DMS53 (cell line): ENCODE results near the gene SASH1.

Source experiments
- DNase-seq: peaks from one replicate; lab custom pipeline; 2025; lab: John Stamatoyannopoulos, UW

Gene SASH1

DNA sequence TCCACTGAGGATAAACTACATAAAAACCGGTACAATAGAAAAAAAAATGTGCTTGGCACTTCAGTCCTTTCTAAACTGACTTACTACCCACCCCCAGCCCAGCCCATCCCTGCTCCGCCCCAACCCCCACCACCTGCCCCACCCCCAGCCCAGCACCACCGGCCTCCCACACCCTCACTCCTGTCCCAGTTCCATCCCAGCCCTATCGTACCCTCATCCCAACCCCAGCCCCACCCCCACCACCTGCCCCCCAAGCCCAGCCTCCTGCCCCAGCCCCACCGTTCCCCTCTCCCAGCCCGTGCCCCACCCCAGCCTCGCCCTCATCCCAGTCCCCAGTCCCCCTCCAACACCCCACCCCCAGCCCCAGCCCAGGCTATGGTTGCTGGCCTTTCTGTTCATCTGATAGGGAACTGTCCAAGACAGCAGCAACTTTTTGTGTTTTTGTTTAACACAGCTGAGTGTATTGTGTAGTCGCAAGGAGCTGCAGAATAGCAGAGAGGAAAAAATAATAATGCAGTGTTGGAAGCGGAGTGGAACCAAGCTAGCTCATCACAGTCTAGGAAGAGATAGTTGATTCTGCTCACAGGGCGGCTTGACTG is 61.9 kb downstream of the SASH1 start:
- no peak for DNase-seq

DNA sequence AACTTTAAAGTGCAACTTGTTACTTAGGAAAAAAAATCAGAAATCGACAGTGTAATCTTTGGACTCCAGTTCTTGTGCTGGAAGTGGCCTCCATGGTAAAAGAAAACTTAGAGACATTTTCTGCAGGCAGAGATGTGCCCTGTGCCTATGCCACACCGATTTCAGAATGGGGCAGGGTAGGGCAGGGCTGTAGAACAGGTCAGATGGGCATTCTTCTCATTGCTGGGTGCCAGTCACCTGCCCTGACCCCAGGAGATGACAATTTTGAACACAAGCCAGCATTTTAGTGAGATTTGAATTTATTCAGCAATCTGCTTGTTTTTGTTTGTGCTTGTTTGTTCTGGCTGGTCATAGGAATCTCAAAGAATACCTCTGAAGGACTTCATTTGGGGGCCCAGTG is 63.3 kb downstream of the SASH1 start:
- DNase-seq: no peak

DNA sequence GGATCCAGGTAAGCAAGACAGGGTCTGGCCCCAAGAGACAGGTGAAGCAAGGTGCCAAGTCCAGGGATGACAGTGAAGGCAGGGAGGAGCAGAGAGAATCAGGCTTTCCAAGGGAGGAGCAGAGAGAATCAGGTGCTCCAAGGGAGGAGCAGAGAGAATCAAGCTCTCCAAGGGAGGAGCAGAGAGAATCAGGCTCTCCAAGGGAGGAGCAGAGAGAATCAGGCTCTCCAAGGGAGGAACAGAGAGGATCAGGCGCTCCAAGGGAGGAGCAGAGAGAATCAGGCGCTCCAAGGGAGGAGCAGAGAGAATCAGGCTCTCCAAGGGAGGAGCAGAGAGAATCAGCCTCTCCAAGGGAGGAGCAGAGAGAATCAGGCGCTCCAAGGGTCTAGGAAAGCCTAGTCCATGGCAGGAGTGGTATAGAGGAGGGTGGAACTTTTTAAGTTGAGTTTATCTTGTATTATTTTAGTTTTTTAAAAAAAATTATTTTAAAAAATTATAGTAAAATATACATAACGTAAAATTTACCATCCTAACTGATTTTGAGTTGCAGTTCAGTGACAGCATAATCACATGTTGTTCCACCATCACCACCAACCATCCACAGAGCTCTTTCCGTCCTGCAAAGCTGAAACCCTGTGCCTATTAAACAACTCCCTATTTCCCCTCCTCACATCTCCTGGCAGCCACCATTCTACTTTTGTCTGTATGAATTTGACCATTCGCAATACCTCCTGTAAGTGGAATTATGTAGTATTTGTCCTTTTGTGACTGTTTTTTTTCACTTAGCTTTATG is 64.1 kb downstream of the SASH1 start:
- DNase-seq: no peak

DNA sequence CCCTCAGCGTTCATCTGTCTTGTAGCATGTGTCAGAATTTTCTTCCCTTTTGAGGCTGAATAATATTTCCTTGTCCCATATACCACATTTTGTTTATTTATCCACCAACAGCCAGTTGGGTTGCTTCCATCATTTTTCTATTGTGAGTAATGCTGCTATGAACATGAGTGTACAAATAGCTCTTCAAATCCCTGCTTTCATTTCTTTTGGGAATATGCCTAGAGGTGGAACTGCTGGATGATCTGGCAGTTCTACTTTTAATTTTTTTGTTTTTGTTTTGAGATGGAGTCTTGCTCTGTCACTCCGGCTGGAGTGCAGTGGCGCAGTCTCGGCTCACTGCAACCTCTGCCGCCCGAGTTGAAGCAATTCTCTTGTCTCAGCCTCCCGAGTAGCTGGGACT is 64.7 kb downstream of the SASH1 start:
- DNase-seq: no peak

DNA sequence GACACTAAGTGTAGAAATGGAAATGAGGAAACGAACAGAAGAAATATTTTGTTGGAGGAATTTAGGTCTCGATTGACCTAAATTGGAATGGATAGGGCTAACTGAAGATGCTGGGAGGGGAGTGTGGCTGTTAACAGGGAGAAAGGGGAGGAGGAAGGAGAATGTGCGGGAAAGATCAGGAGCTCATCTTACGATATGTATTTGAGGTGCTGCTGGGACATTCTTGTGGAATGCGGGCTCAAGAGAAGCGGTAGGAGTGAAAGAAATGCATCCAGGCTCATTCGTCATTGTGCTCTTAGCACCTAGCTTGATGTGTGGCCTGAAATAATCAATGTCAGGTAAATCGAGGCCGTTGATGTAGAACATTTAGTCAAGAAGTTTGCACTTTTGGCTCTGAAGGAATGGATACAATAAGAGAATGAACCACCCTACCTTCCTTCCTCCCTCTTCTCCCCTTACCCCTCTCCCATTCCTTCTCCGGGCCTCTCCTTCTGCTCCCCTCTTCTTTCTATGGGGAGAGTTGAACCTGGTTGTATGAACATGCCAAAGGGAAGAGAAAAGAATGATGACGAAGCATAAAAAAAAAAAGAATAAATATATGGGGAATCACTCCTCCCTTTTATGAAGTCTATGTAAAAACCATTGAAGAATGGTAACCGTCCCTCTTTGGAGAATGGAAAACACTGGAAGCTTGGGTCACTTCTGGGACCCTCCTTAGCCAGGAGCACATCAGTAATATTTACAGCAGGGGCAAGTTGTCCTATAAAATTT is 70.9 kb downstream of the SASH1 start:
- no peak for DNase-seq

DNA sequence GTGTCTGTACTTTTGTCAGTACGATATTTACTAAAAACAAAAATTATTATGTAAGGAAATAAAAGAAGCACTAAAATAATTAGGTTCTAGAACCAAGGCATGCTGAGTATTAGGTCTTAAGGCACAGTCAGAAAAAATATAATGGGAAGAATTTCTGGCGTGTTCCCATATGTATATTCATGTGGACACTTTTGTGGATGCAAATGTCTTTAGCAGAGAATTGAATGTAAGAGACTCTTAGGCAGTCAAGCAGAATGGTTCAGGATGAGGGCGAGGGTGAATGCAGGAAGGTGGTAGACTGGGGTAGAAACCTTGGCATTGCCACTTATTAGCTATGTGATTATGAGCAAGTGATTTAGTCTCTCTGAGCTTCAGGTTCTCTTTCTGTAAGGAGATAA is 71.5 kb downstream of the SASH1 start:
- no peak for DNase-seq

DNA sequence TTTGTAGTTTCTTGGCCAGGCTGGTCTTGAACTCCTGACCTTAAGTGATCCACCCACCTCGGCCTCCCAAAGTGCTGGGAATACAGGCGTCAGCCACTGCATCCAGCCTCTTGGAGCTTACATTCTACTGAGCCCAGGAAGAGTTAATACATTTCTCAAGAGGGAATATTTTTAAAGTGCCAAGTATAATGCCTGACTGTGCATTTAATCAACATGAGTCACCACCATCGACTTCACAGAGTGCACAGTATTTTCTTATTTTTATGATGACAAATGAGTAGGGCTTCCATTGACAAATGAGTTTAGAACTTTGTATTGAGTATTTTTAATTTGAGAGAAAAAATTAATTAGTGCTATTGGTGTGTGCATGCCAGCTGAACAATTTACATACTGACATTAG is 72.2 kb downstream of the SASH1 start:
- no peak for DNase-seq

DNA sequence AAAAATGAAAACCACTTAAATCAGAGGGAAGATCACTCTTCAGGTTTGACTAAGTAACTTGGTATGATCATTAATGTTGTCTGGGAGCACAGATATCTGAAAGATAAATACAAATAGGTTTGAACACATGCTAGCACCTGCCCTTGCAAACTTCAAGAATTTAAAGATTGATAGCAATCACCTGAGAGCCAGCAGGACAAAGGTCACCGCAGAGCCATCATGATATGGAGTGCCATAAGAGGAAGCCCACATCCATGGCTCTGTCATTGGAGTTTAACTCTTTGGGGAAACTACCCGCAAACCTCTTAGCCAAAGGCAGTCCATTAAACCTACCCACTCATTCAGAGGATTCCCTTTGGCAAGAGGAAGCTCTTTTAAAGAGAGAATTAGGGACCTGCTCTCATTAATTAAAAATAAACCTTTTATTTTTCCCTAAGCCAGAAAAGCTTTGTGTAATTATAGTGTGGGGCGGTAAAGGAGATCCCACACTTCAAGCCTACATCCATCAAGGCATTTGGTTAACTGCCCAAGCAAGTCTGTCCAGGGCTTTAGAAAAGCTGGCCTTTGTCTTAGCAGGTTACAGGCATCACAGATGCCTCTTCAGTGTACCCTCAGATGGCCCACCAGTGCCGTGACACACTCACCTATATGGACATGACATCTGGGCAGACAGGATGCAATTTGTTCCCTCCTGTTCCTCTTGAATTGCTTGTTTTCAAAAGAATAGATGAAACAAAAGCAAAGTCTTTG is 73.0 kb downstream of the SASH1 start:
- DNase-seq: no peak

DNA sequence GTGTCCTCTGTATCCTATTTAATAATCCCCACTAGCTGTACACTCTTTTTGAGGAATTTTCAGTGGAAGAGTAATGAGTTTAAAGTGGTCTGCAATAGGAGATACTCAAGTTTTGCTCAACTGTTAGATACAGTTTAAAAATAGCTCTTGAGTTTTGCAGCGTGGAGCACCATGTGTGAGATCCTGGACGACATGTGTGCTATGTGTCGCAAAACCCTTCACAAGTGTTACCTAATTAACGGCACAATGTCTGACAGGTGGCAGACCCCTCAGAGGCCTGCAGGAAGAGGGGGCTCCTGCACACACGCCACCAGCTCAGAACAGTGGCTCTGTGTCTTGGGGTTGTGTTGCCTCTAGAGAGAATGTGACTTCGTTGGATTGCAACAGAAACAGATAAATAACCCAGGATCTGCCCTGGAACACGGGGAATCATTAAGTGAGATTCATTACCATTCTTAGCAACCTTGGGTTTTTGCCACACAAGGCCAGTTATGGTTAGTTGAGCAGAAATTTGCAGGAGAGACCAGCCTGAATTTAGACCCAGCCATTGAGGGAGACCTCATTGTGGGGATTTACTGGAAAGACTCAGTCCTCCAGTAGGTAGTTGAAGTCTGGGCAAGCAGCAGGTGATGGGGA is 73.8 kb downstream of the SASH1 start:
- DNase-seq: no peak

DNA sequence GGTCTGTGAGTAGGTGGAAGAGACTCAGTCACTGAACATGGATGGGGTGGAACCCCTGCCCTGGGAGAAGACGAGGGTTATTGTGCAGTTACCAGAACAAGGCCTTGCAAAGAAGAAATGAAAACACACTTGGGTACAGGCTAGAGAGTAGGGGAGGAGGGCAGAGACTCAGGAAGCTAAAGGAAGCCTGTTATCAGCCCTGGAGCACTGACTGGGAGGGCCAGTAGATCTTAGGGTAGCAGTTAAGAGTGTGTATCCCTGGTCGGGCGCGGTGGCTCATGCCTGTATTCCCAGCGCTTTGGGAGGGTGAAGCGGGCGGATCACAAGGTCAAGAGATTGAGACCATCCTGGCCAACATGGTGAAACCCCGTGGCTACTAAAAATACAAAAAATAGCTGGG is 74.4 kb downstream of the SASH1 start:
- no peak for DNase-seq

DNA sequence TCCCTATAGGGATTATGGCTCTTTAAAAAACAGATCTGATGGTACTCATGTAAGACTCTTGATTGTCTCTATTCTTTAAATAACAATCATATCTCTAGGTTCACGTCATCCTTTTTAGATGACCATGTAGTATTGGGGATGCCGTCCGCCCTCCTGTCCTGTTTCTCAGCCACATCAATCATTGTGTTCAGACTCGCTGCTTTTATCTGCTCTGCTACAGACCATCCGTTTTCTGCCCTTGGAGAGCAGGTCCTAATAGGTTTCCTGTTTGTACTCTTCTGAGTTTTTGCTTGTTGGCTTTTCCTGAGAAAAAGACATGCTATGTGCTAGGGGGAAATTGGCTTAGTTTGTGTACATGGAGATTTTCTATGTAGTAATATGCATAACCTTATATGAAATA is 76.8 kb downstream of the SASH1 start:
- no peak for DNase-seq

DNA sequence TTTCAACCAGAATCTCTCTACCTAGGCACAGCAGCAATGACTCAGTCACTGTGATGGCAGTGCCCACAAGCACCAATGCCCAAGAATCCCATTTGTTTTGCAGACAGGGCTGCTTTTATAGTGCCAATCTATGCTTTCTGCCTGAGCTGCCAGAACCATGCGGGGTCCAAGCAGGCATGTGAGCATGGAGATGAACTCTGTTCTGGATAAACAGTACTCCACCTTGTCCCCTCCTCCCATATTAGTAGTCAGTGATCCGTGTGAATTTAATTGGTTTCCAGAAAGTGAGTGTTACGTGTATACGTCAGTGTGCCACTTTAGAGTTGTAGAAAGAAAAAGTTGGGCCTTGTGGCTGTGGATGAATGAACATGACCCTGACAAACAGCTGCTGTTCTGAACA is 79.4 kb downstream of the SASH1 start:
- DNase-seq: peak; percentile 51

DNA sequence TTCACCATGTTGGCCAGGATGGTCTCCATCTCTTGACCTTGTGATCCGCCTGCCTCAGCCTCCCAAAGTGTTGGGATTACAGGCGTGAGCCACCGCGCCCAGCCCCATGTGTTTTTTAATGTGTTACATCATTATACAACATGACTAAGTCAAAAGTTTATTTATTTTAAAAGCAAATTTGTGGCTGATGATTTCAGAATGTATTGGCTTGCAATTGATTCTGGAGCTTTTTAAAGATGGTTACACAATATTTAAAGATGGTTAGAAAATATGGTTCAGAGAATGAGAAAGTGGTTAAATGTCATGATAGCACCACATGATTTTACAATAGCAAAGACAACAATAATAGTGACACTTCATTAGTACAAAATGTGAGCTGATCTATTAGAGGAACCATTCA is 80.5 kb downstream of the SASH1 start:
- no peak for DNase-seq

DNA sequence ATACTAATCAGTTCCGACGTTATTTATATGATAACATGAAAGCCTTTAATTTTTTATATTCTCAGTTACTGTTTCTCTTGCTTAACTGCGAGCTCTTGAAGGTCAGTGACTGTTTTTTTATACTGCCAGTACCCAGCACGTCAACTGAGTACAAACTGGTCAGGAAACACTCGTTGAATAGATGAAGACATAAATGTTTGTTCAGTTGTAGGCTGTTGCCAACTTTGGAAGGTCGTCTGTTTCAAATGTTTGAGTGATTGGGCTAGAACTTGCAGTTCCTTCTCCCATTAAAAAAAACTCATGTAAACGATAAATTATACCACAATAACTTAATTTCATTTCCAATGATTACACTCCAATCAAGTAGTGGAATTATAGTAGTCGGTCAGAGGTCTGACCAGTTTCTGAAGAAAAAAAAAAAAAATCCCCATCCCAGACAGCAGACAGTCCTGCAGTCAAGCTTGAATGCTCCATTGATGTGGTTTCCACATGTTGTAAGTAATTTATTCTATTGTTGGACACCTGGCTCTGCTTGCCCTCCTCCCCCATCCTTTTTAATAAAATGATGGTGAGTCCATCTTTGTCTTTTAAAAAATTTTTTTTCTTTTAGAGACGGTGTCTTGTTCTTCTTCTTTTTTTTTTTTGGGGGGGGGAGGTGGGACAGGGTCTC is 81.1 kb downstream of the SASH1 start:
- peak; percentile 64 for DNase-seq

DNA sequence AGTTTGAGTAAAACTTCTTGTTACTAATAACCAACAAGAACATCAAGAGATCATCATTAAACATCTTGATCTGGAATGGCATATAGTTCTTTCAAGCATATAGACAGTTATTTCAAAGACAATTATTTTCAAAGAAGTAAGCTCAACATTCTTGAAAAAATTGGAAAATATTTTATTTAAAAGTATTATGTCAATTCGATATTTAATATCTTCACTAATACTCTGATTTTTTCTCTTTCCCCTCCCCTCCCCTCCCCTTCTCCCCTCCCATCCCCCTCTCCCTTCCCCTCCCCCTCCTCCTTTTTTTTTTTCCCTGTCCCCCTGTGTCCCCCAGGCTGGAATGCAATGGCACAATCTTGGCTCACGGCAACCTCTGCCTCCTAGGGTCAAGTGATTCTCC is 82.8 kb downstream of the SASH1 start:
- DNase-seq: no peak

DNA sequence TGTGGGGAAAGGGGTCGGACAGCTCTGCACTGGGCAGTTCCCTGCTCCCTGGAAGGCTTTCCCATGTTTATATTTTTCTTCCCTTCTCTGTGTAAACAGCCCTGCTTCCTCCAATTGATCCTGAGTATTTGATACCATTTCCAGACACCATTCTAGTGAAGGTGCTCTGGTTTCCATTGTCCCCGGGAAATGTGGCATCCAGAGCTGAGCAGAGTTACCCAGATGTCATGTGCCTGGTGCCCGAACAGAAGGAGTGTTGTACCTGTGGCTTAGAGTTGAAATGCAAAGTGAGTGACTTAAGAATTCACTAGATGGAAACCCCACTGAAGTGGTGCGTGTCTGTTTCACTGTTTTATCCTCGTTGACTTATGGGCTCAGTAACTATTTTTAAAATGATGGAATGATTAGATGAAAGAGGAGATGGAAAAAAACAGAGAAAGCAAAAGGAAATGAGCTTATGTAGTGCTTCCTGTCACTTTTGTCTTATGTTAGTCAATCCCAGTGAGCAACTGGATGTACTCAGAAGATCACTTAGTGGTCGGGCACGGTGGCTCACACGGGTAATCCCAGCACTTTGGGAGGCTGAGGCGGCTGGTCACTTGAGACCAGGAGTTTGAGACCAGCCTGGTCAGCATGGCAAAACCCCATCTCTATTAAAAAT is 83.8 kb downstream of the SASH1 start:
- DNase-seq: no peak

DNA sequence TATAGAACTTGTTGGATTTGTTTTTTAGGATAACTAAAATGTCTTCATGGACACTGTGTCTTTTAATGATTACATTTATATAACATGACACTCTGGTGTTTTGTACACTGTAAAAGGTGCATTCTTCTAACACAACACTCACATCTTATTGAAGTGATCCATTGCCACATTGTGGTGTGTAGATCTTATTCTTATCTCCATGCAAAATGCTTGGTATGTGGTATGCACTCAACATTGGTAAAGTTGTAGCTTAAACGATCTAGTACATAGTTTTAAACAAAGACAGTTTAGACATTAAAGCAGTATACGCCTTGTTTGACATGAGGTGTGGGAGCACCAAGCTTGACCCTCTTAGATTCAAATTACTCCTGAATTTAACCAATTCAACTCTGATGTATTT is 84.7 kb downstream of the SASH1 start:
- DNase-seq: no peak

DNA sequence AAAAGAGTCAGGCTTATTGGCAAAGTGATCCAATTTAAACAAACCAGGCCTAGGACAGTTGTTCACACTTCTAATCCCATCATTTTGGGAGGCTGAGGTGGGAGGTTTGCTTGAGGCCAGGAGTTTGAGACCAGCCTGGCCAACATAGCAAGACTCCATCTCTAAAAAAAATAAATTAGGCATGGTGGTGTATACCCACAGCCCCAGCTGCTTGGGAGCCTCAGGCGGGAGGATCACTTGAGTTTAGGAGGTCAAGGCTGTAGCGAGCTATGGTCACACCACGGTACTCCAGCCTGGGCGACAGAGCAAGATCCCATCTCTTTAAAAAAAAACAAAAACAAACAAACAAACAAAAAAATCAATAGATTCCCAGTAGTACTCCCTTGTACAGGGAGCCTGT is 86.8 kb downstream of the SASH1 start:
- DNase-seq: no peak

DNA sequence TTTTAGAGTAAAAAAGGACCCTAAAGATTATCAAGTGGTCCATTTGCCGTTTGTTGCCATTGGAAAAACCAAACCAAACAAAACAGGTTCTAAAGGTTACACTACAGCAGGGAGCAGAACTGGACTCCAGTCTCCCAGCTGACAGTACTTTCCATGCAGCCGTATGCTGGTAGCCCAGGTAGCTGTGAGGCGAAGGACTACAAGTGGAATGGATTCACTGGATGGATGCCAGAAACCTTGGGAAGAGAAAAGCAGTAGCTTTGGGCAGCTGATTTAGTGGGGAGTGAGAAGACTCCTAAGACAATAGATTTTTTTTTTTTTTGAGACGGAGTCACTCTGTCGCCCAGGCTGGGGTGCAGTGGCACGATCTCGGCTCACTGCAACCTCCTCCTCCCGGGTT is 88.3 kb downstream of the SASH1 start:
- no peak for DNase-seq

DNA sequence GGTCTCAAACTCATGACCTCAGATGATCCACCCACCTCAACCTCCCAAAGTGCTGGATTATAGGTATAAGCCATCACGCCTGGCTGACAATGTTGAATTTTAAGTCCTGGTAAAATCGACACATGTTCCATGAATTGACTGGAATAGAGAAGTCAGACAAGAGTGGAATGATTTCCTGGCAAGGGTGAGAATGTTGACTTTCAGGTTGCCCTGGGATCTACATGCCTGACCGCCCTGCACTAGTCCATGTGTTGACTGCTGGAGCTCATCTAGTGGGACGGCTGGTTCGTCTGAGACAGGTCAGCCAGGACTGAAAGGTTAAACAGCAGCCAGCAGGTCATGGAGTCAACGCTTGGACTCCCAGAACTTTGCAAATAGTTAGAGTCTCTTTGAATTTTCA is 88.8 kb downstream of the SASH1 start:
- no peak for DNase-seq

DNA sequence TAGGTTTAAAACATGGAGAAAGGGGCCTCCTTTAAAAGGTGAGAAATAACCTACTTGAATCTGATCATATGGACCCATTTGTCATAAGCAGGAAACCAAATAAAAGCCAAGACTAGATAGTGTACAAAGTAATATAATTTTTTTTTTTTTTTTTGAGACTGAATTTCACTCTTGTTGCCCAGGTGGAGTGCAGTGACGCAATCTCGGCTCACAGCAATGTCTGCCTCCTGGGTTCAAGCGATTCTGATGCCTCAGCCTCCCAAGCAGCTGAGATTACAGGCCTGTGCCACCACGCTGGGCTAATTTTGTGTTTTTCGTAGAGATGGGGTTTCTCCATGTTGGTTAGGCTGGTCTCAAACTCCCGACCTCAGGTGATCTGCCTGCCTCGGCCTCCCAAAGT is 89.2 kb downstream of the SASH1 start:
- DNase-seq: no peak
